Activated CD4-positive, CD25-positive, alpha-beta regulatory T cell treated with anti-CD3 and anti-CD28 coated beads, Interleukin-2, amount 50 U/mL, for 72 hours (primary cell): ENCODE results near the gene RNPEP.
"Not testable (repeated sequence)": the region's sequence is repeated elsewhere in the genome, so short reads cannot be mapped to it uniquely, and the experiment has no call there.

Experiments used
- DNase-seq: peaks from one replicate; pipeline ENCODE4 v3.0.0; 2021

The RNPEP gene

DNA sequence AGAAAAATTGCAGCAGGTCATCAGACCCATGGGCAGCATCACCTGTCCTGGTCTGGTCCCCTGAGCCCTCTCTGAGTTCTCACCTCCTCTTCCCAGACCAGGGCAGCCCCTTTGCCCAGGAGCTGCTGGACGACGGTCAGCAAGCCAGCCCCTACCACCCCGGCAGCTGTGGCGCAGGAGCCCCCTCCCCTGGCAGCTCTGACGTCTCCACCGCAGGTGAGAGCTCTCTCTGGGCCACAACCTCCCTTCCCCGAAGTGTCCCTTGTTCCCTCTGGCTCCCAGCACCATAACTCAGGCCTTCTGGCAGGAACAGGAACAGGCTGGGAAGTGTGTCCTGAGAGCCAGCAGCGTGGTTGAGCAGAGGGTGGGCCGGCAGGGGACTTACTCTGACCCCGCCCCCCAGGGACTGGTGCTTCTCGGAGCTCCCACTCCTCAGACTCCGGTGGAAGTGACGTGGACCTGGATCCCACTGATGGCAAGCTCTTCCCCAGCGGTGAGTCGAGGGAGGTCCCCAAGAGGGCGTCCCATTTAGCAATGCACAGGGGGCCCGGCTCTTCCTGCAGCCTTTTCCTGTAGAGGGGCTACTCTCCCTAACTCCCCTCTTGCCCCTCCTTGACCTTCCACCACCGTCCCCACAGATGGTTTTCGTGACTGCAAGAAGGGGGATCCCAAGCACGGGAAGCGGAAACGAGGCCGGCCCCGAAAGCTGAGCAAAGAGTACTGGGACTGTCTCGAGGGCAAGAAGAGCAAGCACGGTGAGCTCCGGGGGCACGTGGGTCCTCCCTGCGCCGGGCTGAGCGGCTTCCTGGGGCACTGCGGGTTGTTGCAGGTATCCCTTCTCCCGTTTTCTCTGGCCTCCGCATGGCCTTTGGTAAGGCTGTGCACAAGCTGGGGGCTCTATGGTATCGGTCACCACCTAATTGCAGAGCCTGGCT is 30.4 kb downstream of the RNPEP start:
- DNase-seq, result no peak

DNA sequence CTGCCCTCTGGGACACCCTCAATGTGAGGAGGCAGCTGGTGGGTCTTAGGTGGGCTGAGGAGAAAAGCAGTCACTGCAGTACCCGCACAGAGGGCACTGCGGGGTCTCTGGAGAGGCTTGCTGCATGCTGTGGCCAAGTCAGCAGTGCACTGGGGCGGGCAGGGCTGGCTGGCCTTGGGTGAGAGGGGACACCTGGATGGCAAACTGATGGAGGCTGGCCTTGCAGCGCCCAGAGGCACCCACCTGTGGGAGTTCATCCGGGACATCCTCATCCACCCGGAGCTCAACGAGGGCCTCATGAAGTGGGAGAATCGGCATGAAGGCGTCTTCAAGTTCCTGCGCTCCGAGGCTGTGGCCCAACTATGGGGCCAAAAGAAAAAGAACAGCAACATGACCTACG is 31.2 kb downstream of the RNPEP start:
- no peak for DNase-seq

DNA sequence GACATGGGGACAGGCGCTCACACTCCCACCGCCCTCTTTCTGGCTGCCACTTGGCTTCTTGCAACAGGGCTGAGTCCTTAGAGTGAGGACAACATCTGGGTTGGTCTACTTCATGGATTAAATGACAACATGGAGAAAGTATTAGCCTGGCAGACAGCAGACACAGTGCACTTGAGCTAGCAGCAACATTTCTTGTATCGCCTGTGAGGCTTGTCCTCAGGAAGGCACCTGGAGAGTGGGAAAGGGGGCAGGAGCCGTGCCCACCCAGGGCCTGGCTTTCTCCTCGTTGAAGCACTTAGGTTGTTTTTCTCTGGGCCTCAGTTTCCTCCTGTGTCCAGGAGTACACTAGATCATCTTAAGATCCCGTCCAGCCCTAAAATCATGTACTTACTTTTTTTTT is 31.6 kb downstream of the RNPEP start:
- no peak for DNase-seq

DNA sequence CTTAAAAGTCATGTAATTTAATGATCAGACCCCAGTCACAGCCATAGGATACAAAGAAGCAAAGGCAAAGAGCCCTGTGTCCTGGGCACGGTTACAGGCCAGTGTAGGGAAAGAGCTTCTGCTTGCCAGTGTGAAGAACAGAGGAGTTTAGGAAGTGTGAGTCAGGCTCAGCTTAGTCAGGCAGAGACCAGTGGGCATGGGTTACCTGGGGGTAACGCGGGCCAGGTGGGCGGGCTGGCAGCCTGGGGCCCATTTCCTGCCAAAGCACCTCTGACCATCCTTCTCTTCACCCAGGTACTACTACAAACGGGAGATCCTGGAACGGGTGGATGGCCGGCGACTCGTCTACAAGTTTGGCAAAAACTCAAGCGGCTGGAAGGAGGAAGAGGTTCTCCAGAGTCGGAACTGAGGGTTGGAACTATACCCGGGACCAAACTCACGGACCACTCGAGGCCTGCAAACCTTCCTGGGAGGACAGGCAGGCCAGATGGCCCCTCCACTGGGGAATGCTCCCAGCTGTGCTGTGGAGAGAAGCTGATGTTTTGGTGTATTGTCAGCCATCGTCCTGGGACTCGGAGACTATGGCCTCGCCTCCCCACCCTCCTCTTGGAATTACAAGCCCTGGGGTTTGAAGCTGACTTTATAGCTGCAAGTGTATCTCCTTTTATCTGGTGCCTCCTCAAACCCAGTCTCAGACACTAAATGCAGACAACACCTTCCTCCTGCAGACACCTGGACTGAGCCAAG is 32.6 kb downstream of the RNPEP start:
- DNase-seq, result no peak

DNA sequence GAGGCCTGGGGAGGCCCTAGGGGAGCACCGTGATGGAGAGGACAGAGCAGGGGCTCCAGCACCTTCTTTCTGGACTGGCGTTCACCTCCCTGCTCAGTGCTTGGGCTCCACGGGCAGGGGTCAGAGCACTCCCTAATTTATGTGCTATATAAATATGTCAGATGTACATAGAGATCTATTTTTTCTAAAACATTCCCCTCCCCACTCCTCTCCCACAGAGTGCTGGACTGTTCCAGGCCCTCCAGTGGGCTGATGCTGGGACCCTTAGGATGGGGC is 33.2 kb downstream of the RNPEP start:
- no peak for DNase-seq

DNA sequence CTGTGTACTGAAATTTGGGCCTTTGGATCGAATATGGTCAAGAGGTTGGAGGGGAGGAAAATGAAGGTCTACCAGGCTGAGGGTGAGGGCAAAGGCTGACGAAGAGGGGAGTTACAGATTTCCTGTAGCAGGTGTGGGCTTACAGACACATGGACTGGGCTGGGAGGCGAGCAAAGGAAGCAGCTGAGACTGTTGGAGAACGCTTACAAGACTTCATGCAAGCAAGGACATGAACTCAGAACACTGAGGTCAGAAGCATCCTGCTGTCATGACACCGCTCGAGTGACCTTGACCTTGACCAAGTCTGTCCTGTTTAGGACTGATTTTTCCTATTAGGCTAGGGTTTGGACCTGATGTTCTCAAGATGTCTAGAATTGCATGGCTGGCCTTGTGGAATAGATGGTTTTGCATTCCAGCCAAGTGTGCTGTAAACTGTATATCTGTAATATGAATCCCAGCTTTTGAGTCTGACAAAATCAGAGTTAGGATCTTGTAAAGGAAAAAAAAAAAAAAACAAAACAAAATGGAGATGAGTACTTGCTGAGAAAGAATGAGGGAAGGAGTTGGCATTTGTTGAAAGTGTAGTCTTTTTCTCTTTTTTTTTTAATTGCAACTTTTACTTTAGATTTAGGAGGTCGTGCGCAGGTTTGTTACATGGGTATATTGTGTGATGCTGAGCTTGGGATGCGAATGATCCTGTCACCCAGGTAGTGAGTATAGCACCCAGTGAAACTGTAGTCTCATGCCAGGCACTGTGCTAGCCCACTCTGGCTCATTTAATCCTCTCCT is 33.8 kb downstream of the RNPEP start:
- no peak for DNase-seq

DNA sequence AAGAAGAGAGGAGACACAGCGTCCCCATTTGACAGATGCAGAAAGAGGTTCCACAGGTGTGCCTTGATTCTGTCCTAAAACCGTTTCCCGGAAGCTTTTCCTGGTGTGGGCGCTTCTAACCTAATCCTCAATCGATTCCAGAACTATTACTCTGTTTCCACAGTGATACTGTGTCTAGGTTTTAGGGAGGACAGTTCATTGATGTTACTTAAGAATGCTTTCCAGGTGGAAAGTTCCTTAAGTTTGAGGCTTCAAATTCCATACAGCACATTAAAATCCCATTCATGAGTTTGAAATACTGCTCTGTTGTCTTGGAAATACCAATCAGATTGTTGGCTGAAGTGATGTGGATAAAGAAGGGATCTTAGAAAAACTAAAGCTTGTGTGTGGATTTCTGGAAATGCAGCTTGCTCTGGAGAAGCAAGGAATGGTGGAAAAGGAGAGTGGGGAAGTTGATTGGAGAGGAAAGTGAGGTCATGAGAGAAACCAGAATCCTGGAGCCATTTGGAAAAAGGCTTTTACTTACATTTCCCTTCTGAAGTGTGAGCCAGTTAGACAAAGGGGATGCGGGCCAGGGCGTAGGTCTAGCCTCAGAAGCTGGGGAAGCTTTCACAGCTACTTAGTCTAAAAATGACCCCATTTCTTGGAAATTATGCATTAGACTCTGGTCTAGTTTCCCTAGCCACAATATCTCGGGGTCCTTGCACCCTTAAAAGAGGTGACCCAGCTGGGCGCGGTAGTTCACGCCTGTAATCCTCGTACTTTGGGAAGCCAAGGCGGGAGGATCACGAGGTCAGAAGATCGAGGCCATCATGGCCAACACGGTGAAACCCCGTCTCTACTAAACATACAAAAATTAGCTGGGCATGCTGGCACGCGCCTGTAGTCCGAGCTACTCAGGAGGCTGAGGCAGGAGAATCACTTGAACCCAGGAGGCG is 34.6 kb downstream of the RNPEP start:
- no peak for DNase-seq

DNA sequence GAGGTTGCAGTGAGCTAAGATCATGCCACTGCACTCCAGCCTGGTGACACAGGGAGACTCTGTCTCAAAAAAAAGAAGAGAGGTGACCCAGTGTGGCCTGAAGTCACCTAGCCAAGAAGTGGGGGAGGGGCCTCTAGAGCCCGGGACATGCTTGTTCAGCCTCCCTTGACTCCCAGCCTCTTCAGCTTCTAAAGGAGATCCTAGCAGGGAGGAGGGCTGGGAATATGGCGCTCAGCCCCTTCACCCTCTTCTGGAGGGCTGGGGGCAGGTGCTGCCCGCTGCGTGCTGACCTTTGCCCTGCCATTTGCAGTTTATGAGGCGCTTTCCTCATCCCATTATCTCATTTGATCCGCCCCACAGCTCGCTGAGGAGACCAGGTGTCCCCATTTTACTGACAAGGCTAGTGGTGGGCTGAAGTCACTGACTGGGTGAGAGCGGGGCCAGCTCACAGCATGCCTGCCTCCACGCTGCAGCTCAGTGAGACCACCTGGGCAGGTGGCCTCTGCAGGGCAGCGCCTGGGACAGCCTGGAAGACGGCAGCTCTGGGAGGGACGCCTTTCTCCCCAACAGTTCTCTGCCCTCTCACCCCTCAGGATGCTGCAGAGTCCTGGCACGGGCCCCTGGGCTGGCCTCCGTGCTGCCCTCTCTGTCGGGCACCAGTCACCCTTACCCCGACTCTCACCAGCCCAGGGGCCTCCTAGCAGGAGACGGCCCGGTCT is 35.5 kb downstream of the RNPEP start:
- no peak for DNase-seq

DNA sequence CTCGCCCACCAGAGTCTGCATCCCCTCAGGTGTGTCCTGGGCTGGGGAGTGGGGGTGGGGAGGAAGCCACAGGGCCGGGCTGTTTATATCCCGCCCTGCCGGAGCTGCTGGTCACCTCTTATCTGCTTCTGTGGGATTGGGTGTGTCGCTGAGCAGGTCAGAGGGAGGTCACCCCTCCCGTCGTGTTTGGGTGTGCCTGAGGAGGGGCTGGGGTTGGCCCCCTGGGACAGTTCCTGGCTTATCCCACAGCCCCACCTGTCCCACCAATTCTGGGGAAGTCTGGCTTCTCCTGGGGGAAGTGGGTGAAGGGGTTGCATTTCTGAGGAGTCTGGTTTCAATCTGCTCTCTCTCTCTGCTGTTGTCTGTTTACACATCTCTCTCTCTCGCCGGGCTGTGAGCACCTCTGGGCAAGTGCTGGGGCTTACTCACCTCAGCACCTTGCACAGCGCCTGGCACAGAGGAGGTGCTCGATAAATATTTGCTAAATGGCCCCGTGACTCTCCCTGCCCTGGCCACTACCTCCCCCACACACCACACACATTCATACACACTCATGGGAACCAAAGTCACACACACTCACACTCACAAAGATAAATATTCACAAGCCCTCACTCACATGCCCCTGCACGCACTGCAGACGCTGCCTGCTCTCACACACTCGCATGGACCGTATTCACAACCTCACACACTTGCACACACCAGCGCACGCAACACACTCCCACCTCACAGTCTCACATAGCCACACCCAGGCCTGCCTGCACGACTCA is 36.2 kb downstream of the RNPEP start:
- DNase-seq, result no peak

DNA sequence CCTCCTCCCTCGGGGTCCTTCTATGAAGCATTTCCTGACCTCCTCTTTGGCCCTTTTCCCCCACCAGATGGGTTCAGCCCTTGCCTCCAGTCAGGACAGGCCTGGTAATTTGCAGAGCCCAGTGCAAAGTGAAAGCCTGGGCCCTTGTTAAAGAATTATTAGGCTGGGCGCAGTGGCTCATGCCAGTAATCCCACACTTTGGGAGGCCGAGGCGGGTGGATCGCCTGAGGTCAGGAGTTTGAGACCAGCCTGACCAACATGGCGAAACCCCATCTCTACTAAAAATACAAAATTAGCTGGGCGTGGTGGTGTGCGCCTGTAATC is 36.7 kb downstream of the RNPEP start:
- DNase-seq, result not testable (repeated sequence)

DNA sequence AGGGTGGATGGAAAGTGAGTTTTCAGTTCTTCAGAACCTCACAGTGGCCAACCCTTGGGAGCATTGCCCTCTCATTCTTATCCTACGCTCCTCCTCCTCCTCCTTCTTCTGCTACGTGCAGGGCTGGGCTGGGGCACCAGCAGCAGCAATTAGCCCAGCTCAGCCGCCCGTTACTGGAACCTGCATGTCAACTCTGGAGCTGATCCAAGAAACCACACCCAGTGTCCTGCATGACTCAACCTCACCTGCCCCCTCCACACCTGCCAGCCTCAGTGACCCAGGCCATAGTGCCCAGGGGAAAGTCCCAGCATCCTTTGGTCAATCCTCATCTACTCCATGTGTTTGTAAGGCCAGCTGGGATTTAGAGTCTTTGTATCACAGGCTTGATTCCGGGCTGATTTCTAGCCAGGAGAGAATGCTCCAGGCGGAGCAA is 40.6 kb downstream of the RNPEP start:
- no peak for DNase-seq

DNA sequence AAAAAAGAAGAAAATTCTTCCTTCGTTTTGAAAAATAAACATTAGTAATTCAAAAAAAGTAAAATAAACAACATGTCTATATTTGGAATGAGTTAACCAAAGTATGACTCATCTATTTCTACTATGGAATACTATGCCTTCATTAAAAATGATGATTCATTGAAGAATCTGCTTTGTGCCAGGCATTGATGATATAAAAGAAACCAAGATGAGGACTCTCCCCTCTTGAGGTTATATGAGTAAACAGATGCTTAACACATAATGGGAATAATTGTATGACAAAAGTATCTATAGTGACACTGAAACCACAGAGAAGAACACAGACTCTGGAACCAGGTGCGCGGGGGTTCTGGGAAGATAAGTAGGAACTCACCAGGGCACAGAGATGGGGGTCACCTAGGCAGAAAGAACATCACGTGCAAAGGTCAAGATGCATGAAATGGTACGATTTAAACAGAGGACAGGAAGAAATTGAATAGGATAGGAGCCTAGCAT is 46.8 kb downstream of the RNPEP start:
- DNase-seq, result no peak

DNA sequence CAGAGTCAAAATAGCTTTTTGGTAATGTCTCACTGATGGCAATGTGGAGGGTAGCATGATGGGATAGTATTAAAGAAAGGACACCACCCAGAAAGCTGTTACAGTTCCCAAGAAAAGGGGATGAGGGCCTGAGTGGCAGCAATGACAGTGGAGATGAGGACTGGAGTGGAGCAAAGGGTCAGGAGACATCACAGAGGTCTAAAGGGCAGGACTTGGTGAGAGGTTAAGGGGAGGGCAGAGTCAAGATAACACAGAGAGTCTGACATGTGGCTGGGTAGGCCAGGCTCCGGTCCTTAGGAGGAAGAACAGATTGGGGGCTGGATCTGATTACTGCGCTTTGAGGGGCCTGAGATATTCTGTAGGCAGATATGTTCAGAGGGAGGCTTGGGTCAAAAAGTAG is 47.3 kb downstream of the RNPEP start:
- DNase-seq, result no peak

DNA sequence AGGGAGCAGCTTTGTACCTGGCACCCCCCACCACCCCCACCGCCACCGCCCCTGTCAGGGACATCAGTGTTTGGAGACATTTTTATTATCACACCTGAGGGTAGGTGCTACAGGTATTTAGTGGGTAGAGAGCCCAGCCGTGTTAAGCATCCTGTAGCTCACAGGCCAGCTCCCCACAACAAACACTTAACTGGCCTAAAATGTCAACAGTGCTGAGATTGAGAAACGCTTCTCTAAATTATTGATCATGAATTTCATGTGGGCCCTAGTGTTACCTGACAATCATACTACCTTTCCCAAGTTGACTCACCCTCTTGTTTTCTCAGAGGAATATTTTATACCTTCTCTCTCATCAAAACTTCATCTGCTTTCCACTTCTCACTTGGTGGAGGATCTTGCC is 49.3 kb downstream of the RNPEP start:
- no peak for DNase-seq

DNA sequence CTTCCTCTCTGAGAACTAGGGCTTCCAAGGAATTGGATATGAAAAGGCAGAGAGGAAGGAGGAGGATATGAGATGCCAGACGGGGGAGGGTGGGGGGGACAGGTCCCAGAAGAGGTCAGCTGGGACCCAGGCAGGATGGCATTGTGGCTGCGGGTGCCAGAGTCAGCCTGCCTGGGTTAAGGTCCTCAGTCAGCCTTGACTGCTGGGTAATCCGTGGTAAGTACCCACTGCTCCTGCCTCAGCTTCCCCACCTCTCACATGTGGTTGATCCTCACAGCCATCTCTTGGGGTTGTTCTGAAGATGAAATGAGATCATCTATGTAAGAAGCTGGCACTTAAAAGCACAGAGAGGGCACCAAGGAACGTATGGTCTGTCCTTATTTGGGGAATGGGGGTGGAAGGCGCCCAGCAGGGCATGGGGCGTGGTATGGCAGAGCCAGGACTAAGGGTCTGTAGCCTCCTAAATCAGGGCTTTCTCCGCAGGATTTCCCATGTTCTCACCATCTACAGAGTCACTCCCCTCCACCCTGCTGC is 51.8 kb downstream of the RNPEP start:
- no peak for DNase-seq

DNA sequence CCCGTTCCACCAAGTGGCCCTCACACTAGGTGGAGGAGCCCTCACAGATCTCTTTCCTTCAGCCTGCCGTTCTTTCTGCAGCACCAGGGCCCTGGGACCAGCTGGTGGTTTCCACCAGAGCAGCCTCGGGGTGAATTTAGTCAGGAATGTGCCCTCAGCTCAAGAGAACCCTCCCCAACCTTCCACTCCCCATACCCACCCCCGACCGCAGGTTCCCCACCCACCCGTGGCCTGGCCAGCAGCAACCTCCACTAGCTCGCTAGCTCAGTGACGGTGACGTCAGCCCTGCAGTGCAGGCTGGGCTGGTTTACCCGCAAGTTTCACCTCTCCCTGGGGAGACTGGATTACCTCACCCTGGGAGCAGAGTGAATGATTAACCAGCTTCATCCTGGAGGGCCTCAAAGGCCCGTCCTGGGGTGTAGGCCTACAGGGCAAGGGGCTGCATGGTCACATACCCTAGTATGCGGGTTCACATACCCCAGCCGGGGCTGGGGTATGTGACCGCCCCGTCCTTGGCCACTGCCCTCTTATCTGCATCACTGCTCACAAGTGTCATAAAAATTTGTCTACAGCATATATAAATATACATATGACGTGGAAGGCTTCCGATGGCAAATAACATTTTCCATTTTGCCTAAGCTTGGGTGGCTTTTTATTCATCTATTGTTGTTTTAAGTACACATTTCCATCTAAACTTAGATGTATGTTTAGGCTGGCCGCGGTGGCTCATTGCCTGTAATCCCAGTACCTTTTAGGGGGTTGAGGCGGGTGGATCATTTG is 52.4 kb downstream of the RNPEP start:
- no peak for DNase-seq

DNA sequence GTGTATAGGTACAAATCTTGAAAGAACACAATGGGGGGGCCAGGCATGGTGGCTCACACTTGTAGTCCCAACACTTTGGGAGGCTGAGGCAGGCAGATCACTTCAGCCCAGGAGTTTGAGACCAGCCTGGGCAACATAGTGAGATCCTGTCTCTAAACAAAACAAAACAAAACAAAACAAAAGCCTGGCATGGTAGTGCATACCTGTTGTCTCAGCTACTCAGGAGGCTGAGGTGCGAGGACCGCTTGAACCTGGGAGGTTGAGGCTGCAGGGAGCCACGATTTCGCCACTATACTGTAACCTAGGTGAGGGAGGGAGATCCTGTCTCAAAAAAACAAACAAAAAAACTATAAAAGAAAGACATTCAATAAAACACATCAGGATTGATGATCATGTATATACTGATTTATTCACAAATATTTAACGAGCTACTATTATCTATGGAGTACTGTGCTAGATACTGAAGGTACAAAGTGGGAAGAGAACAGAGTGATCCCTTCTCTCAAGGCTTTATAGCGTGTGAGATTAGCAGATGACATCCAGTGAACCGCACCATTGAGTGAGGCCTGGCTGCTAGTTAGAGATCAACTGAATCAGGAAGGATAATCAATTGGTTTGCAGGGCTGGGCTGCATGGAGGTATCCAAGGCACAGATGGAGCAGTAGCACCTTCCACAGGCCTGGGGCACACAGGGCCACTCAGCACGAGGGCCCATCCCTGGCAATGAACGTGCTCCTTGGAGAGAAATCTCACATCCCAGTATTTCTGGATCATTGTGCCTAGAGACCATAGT is 54.3 kb downstream of the RNPEP start:
- no peak for DNase-seq

DNA sequence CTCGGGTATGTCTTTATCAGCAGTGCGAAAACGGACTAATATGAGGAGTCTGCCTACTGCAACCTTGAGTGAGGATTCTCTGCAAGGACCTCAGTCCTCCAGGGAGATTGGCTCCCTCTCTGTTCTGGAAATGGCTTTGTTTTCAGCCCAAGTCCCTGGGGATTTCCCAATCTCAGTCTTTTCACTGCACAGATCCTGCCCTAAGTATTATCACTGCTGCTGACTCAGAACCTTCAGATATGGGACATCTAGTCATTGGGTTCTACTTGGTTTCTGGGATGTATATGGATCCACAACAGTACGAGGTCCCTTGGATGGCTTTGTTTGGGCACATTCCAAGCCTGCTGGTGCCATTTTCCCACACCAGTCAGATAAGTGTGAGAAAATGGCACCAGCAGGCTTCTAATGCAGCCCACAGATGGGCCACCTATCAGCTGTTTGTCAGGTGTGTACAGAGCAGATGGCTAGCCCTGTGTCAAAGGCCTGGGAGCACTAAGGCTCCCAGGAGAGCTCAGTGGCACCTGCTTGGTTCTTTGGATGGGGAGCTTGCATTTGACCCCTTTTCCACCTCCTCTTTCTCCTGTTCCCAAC is 55.4 kb downstream of the RNPEP start:
- no peak for DNase-seq
